Body of pancreas (tissue), 4 donors: ENCODE data around the gene CCDC38.

ENCODE experiments used
- CTCF ChIP-seq, 7 experiments: fragments of 450-650 bp in 4 of 7; fragments of 200-600 bp in 3 of 7; sonication (generic) in 3 of 7; IDR thresholded peaks; one replicate each; pipeline ENCODE4 v1.5.1; 2016 to 2019; ENCODE audit warnings: antibody characterized with exemption in 7 of 7
- POLR2A ChIP-seq, 3 donors: fragments of 450-650 bp; IDR thresholded peaks; one replicate each; pipeline ENCODE4 v1.6.1; 2016; ENCODE audit warnings: antibody characterized with exemption in 3 of 3, mild to moderate bottlenecking in 2 of 3

- TF ChIP-seq POLR2A (IDR thresholded peaks at IDR 0.05) (no peak), CTCF (IDR thresholded peaks at IDR 0.05) (no peak)
These were observed 1.8 kb upstream of the CCDC38 start for GRCh38 chr12:95944108-95944704.
